ENCODE results near the gene WFDC10B.
"Not testable (repeated sequence)": the region's sequence is repeated elsewhere in the genome, so short reads cannot be mapped to it uniquely, and the experiment has no call there.

GRCh38 chr20:45716141-45716688 lies 11.4 kb upstream of the WFDC10B start:
- TF ChIP-seq EZH2phosphoT487 (IDR thresholded peaks at IDR 0.05; ENCODE audit: borderline replicate concordance, low read depth); ZBTB33 (IDR thresholded peaks at IDR 0.05; ENCODE audit: borderline replicate concordance, low read depth); CTCF (IDR thresholded peaks at IDR 0.05); SMC3 (IDR thresholded peaks at IDR 0.05; ENCODE audit: low read depth, low read length); USF2 (IDR thresholded peaks at IDR 0.05; ENCODE audit: borderline replicate concordance, low read depth, low read length); JUND (IDR thresholded peaks at IDR 0.05); RCOR1 (IDR thresholded peaks at IDR 0.05; ENCODE audit: low read length); POLR2AphosphoS5 (IDR thresholded peaks at IDR 0.05; ENCODE audit: low read depth, low read length): not testable (repeated sequence)
